NCI-H2029 treated with DMSO at 0.1 percent for 48 hours (cell line): ENCODE measurements around the gene MRPL14.

Experiments
- DNase-seq: peaks from one replicate; lab custom pipeline; 2025; lab: John Stamatoyannopoulos, UW

MRPL14 gene

GRCh38 chr6:44127186-44128019 lies at the start of gene MRPL14, which contains the start of gene TMEM63B:
Gene MRPL14 (minus strand): TSS chr6:44127452. CDS start chr6:44116611, 10,841 bp downstream.
Gene TMEM63B (plus strand): TSS chr6:44127554. CDS start chr6:44134585, 7,031 bp downstream.
- no peak for DNase-seq

- DNase-seq, result no peak
Measured at GRCh38 chr6:44176130-44176761, 49.0 kb upstream of the MRPL14 start.

- DNase-seq, result peak; percentile 67
Measured at GRCh38 chr6:44172731-44173500, 45.7 kb upstream of the MRPL14 start.

GRCh38 chr6:44171899-44172546 lies 44.8 kb upstream of the MRPL14 start:
- no peak for DNase-seq

GRCh38 chr6:44169886-44170570 lies 42.8 kb upstream of the MRPL14 start:
- DNase-seq, result no peak

GRCh38 chr6:44169154-44169553 lies 41.9 kb upstream of the MRPL14 start:
- DNase-seq, result no peak

- DNase-seq, result no peak
Measured at GRCh38 chr6:44167567-44167966, 40.3 kb upstream of the MRPL14 start.

GRCh38 chr6:44166591-44167184 lies 39.4 kb upstream of the MRPL14 start:
- DNase-seq, result no peak

GRCh38 chr6:44166116-44166515 lies 38.9 kb upstream of the MRPL14 start:
- DNase-seq, result no peak

- no peak for DNase-seq
Measured at GRCh38 chr6:44162876-44163625, 35.8 kb upstream of the MRPL14 start.

- DNase-seq, result no peak
Measured at GRCh38 chr6:44161997-44162338, 34.7 kb upstream of the MRPL14 start.

- DNase-seq, result no peak
Measured at GRCh38 chr6:44158770-44159228, 31.5 kb upstream of the MRPL14 start, which contains the start of gene CAPN11. Gene CAPN11 (plus strand): TSS chr6:44158820. CDS start chr6:44158849, 29 bp downstream.

GRCh38 chr6:44157152-44157521 lies 29.9 kb upstream of the MRPL14 start:
- no peak for DNase-seq

- DNase-seq, result no peak
Measured at GRCh38 chr6:44156494-44157151, 29.4 kb upstream of the MRPL14 start.

- no peak for DNase-seq
Measured at GRCh38 chr6:44154067-44154466, 26.8 kb upstream of the MRPL14 start.

- DNase-seq, result no peak
Measured at GRCh38 chr6:44152533-44152932, 25.3 kb upstream of the MRPL14 start.

- DNase-seq, result no peak
Measured at GRCh38 chr6:44152109-44152461, 24.8 kb upstream of the MRPL14 start.

GRCh38 chr6:44151348-44152108 lies 24.3 kb upstream of the MRPL14 start:
- no peak for DNase-seq

- DNase-seq, result no peak
Measured at GRCh38 chr6:44150317-44150917, 23.2 kb upstream of the MRPL14 start.
